ENCODE results near the gene TMC1. TPM values are rescaled to one million over a fixed set of nuclear protein-coding genes. Genes with fewer than 3 reads are reported as not detected.

The TMC1 gene
- total RNA-seq, 1 donor from 2014 or later, result not detected

GRCh38 chr9:72675586-72675985 lies 154.2 kb downstream of the TMC1 start:
- no peak for DNase-seq
- intact Hi-C loops (cut with DNase I), result no loop called here
- Histone ChIP-seq H3K9me3 (no peaks in the 10 kb centered on the region), H3K4me1 (no peaks in the 10 kb centered on the region), H3K27me3 (no peaks in the 10 kb centered on the region), H3K27ac (no peak overlapping the region), H3K36me3 (no peaks in the 10 kb centered on the region), H3K4me3 (no peak overlapping the region)
- TF ChIP-seq, protein P1, sequence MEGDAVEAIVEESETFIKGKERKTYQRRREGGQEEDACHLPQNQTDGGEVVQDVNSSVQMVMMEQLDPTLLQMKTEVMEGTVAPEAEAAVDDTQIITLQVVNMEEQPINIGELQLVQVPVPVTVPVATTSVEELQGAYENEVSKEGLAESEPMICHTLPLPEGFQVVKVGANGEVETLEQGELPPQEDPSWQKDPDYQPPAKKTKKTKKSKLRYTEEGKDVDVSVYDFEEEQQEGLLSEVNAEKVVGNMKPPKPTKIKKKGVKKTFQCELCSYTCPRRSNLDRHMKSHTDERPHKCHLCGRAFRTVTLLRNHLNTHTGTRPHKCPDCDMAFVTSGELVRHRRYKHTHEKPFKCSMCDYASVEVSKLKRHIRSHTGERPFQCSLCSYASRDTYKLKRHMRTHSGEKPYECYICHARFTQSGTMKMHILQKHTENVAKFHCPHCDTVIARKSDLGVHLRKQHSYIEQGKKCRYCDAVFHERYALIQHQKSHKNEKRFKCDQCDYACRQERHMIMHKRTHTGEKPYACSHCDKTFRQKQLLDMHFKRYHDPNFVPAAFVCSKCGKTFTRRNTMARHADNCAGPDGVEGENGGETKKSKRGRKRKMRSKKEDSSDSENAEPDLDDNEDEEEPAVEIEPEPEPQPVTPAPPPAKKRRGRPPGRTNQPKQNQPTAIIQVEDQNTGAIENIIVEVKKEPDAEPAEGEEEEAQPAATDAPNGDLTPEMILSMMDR (IDR thresholded peaks at IDR 0.05), result no peak
- ATAC-seq, result no peak

DNA sequence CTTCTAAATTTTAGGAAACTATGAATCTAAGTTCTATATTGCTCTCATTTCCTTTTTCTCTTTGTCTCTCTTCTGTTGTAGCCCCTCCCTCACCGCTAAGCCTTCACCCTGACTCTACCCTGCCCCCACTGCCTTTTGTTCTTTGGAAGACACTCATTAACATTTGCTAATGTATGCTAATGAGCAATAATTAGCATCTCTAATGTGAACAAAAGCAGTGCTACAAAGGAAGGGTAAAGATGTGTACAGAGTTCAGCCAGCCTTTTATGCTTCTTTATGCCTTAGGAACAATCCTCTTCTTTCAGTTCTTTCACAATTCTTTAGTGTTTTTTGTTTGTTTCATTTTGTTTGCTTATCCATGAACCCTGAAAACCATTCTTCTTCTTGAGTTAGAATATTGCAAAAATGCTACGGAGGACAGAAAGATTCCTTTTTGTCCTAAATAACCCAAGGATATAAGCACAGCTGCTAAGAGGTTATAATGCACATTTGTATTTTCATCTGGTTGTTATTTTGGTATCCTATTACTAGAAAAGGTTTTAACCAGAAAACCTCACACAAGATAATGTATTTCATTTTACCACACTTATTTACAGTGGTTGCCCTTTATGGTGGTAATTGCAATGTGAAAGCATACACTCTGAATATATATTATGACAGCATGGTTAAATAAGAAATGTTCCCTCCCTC lies 159.3 kb downstream of the TMC1 start:
- ATAC-seq (no peak), DNase-seq (no peak)
- H3K4me3 ChIP-seq, result no peak overlapping the region
- H3K36me3 ChIP-seq, result no peaks in the 10 kb centered on the region
- intact Hi-C loops (cut with DNase I), result no loop called here
- no peaks in the 10 kb centered on the region for H3K9me3 ChIP-seq
- TF ChIP-seq, protein P1 (IDR thresholded peaks at IDR 0.05), result no peak
- H3K4me1 ChIP-seq, result no peaks in the 10 kb centered on the region
- H3K27ac ChIP-seq, result no peak overlapping the region
- H3K27me3 ChIP-seq, result no peaks in the 10 kb centered on the region

DNA sequence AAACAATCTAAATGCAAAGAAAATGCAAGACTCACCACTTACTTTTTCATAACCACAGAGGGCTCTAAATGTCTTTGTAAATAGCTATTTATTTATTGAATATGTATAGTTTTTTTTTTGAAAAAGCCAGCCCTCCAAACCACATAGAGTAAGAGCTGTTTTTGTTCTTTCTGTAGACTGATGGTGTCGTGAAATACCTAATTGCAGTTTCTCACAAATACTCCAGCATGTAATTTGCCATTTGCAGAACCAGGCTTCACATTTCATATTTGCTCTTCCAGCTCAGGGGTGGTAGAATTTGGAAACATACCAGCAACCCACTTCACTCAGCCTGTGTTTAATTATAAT lies 159.8 kb downstream of the TMC1 start:
- Histone ChIP-seq H3K36me3 (no peaks in the 10 kb centered on the region), H3K27ac (no peak overlapping the region), H3K27me3 (no peaks in the 10 kb centered on the region), H3K9me3 (no peaks in the 10 kb centered on the region), H3K4me3 (no peak overlapping the region), H3K4me1 (no peaks in the 10 kb centered on the region)
- DNase-seq (no peak), ATAC-seq (no peak)
- intact Hi-C loops (cut with DNase I), result no loop called here
- TF ChIP-seq, protein P1 (IDR thresholded peaks at IDR 0.05), result no peak

DNA sequence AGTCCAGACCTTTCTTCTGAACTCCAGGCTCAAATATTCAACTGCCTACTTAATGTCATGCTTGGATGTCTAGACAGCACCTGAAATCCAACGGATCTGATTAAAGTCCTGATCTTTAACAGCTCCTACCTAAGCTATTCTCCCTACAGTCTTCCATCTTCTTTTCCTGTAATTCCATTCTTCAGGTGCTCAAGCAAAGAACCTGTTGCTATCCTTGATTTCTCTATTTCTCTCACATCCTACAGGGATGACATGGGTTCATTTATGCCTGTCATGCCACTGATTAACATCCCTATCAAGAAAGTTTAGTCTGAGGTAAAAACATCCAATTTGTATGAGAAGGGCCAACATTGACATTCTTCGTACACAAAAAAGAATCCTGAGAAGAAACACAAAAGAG lies 163.2 kb downstream of the TMC1 start:
- Histone ChIP-seq H3K27me3 (no peaks in the 10 kb centered on the region), H3K36me3 (no peaks in the 10 kb centered on the region), H3K4me3 (no peak overlapping the region), H3K4me1 (no peaks in the 10 kb centered on the region), H3K27ac (no peak overlapping the region), H3K9me3 (no peaks in the 10 kb centered on the region)
- ATAC-seq (no peak), DNase-seq (no peak)
- TF ChIP-seq, protein P1 (IDR thresholded peaks at IDR 0.05), result no peak
- intact Hi-C loops (cut with DNase I), result no loop called here

DNA sequence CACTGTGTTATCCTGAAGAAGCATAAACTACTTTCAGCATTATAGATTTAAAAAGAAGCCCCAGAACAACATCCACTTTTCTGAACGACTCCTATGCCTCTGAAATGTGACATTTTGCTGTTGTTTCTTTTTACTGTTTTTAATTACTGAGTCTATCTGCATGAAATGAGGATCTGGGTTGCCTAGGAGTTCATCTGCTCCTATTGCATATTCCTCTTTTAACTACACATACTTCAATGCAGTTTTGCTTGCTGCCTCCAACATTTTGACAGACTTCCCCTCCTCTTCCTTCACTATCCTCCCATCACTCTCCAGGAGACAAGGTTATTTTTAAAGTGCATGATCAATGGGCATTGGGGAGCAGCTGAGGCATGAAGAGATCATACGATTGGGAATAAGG lies 164.5 kb downstream of the TMC1 start:
- ATAC-seq (no peak), DNase-seq (no peak)
- TF ChIP-seq, protein P1 (IDR thresholded peaks at IDR 0.05), result no peak
- no peaks in the 10 kb centered on the region for H3K4me1 ChIP-seq
- no peaks in the 10 kb centered on the region for H3K27me3 ChIP-seq
- H3K4me3 ChIP-seq, result no peak overlapping the region
- intact Hi-C loops (cut with DNase I), result no loop called here
- no peaks in the 10 kb centered on the region for H3K9me3 ChIP-seq
- no peak overlapping the region for H3K27ac ChIP-seq
- H3K36me3 ChIP-seq, result no peaks in the 10 kb centered on the region

- H3K4me3 ChIP-seq, result no peak overlapping the region
- DNase-seq (no peak), ATAC-seq (no peak)
- no peaks in the 10 kb centered on the region for H3K4me1 ChIP-seq
- TF ChIP-seq, protein P1 (IDR thresholded peaks at IDR 0.05), result no peak
- no peak overlapping the region for H3K27ac ChIP-seq
- no peaks in the 10 kb centered on the region for H3K36me3 ChIP-seq
- no peaks in the 10 kb centered on the region for H3K9me3 ChIP-seq
- no peaks in the 10 kb centered on the region for H3K27me3 ChIP-seq
- intact Hi-C loops (cut with DNase I), result no loop called here
These were observed 165.9 kb downstream of the TMC1 start for GRCh38 chr9:72687331-72687730.
